Stomach (tissue), 9 donors: ENCODE results near the gene KCNH6. TPM values are rescaled to one million over a fixed set of nuclear protein-coding genes. Genes with fewer than 3 reads are reported as not detected.

Source experiments
- DNase-seq, 2 donors: peaks; one replicate each; pipeline versions ENCODE4 v3.0.0 to v3.0.0-alpha.2; 2013 to 2019
- H3K27ac ChIP-seq, 5 donors: fragments of 200-600 bp in 4 of 5; sonication (generic) in 4 of 5; one replicate each; pipeline ENCODE4 v1.5.1; 2013 to 2019; ENCODE audit warnings: mild to moderate bottlenecking in 1 of 5, moderate library complexity in 1 of 5
- H3K27me3 ChIP-seq, 3 donors: fragments of 200-600 bp; sonication (generic); one replicate each; pipeline ENCODE4 v1.5.1; 2017 to 2019; ENCODE audit warnings: mixed run types in 1 of 3
- H3K36me3 ChIP-seq, 4 donors: fragments of 200-600 bp; sonication (generic); 1 replicate in 3 of 4; 2 replicates in 1 of 4; pipeline ENCODE4 v1.5.1; 2016 to 2019
- H3K4me1 ChIP-seq, 4 donors: fragments of 200-600 bp; sonication (generic); one replicate each; pipeline ENCODE4 v1.5.1; 2016 to 2019
- H3K4me3 ChIP-seq, 4 donors: fragments of 200-600 bp; sonication (generic) in 3 of 4; one replicate each; pipeline ENCODE4 v1.5.1; 2016 to 2019; ENCODE audit warnings: mild to moderate bottlenecking in 1 of 4
- H3K9me3 ChIP-seq, 4 donors: fragments of 200-600 bp; sonication (generic); one replicate each; pipeline ENCODE4 v1.5.1; 2016 to 2019
- EP300 ChIP-seq: sonication (generic); formaldehyde crosslinking; IDR thresholded peaks from one replicate; pipeline ENCODE4 v1.6.1; 2017; ENCODE audit warnings: antibody characterized with exemption
- POLR2A ChIP-seq, 4 donors: fragments of 450-650 bp; IDR thresholded peaks; one replicate each; pipeline ENCODE4 v1.6.1; 2016; ENCODE audit warnings: antibody characterized with exemption in 4 of 4, control low read depth in 2 of 4, mild to moderate bottlenecking in 1 of 4, moderate library complexity in 1 of 4
- POLR2AphosphoS5 ChIP-seq, 3 donors: sonication (generic); formaldehyde crosslinking; IDR thresholded peaks; one replicate each; pipeline ENCODE4 v1.6.1; 2016; ENCODE audit warnings: antibody characterized with exemption in 3 of 3
- WGBS, 5 donors: extraction: QIAGEN DNeasy Blood & Tissue Kit in 3 of 5; methylation state at CpG; one replicate each; pipeline versions ENCODE4 v1.1.5 to v1.1.7; 2013 to 2018; 5-methylcytosine and 5-hydroxymethylcytosine counted together
- intact Hi-C: fragments of 100-400 bp; cut with DNase I; formaldehyde crosslinking; loops from one replicate; pipeline ENCODE4 v1.15.1; 2023; ENCODE audit warnings: low total_unique reads
- polyA plus RNA-seq, 3 donors: library from polyadenylated mRNA; stranded (reverse); fragments of 200-250 nt; gene quantifications; one replicate each; pipeline ENCODE4 v1.2.3, GENCODE V29; 2013
- total RNA-seq, 5 donors: library from RNA; depleted of rRNA; stranded (reverse); fragments of >200 nt; gene quantifications; one replicate each; pipeline versions ENCODE4 v1.1.0 to v1.2.3, GENCODE V29; 2014 to 2016
- TF ChIP-seq, protein P1 (sequence below), 7 experiments: fragments of 450-650 bp in 4 of 7; fragments of 200-600 bp in 3 of 7; sonication (generic) in 3 of 7; IDR thresholded peaks; one replicate each; pipeline ENCODE4 v1.5.1; 2016 to 2019; ENCODE audit warnings: antibody characterized with exemption in 7 of 7, control low read depth in 2 of 7, mild to moderate bottlenecking in 1 of 7
- donor health status: healthy with polysubstance abuse.
- donor health status: Bipolar disorder and iron deficiency.
- donor health status: healthy.

The KCNH6 gene
- total and polyA plus RNA-seq, 8 donors, result 0.20 to 2.3 (median 0.45) TPM; not detected in 1

DNA sequence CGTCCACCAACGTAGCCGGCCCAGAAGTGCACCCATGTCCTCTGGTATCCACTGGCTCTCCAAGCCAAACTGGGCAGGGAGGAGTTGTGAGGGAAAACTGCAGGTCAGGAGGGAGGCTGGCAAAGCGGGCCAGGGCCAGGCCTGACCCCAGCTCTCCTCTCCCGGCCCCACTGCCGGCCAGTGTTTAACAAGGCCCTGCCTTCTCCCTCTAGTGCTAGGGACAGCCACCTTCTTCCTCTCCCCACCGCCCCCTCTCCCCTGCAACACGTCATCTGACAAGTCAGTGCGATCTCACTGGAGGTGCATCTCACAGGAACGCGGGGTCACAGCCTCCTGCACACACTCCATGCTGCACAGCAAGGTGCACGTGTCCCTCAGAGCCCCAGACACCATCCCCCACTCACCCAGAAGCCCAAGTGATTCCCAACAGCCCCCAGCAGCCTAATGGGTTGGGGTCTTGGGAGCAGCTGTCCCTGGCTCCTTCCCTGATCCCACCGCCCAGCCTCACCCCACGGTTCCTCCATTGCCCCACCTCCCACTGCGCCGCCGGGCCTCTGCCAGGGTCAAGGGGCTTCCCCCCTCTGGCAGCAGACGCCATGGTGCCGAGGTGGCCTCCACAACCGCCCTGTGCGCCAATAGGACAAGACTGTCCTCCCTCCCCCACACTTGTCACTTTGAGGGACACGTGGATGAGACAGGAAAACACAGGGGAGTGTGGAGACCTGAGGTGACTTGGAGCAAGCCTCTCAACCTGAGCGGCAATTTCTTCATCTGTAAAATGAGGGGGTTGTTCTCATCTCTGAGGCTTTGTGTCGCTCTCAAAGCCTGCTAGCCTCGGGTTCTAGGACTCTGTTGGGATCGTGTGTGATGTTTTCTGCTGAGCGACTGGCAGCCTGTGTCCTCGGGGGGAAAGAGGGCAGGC is 47.4 kb upstream of the KCNH6 start:
- intact Hi-C loops, result loop anchor here (5.0 kb wide), 1 partner anchor 48 kb away; no protein-coding TSS in a partner anchor
- TF ChIP-seq POLR2AphosphoS5 (IDR thresholded peaks at IDR 0.05), result no peak
- TF ChIP-seq, protein P1, sequence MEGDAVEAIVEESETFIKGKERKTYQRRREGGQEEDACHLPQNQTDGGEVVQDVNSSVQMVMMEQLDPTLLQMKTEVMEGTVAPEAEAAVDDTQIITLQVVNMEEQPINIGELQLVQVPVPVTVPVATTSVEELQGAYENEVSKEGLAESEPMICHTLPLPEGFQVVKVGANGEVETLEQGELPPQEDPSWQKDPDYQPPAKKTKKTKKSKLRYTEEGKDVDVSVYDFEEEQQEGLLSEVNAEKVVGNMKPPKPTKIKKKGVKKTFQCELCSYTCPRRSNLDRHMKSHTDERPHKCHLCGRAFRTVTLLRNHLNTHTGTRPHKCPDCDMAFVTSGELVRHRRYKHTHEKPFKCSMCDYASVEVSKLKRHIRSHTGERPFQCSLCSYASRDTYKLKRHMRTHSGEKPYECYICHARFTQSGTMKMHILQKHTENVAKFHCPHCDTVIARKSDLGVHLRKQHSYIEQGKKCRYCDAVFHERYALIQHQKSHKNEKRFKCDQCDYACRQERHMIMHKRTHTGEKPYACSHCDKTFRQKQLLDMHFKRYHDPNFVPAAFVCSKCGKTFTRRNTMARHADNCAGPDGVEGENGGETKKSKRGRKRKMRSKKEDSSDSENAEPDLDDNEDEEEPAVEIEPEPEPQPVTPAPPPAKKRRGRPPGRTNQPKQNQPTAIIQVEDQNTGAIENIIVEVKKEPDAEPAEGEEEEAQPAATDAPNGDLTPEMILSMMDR (IDR thresholded peaks at IDR 0.05), result no peak
- TF ChIP-seq EP300, result no peak
- no peak for TF ChIP-seq POLR2A (IDR thresholded peaks at IDR 0.05)
- Histone ChIP-seq H3K27me3 (peaks cover 0 to 52% (median 20%) of the 10 kb centered on the region in 3 donors), H3K9me3 (no peaks in the 10 kb centered on the region), H3K4me1 (peaks cover 28 to 54% (median 46%) of the 10 kb centered on the region in 4 donors), H3K4me3 (peak overlapping the region; percentile 52 to 72 (median 61)), H3K36me3 (no peaks in the 10 kb centered on the region), H3K27ac (peak overlapping the region in 4 of 5 donors; percentile 37 to 61 (median 60))
- DNase-seq, result no peak
- WGBS, 5 donors, result 68 to 70% (median 70%) methylated on average over 25 to 28 of the region's 28 CpGs

DNA sequence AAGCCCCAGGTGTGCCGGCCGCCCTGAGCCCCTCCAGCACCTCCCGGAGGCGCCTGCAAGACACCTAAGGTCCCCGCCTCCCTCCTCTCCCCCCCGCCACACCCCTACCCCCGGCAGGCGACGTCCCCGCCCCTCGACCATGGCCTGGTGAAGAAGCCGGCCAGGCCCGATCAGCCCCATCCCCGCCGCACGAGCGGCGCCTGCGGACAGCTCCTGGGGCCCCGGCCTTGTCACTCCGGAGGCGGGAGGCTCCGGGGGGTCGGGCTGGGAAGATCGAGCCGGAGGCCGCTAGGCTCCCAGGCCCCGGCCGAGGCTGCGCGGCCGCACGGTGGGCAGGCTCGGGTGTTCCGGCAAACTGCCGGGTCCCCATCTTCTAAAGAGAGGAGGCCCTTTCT is 46.7 kb upstream of the KCNH6 start:
- DNase-seq, result peak in 1 of 2 donors; percentile 58
- H3K36me3 ChIP-seq, result no peaks in the 10 kb centered on the region
- H3K4me1 ChIP-seq, result peaks cover 28 to 54% (median 46%) of the 10 kb centered on the region in 4 donors
- peaks cover 0 to 59% (median 20%) of the 10 kb centered on the region in 3 donors for H3K27me3 ChIP-seq
- H3K27ac ChIP-seq, result peak overlapping the region in 4 of 5 donors; percentile 25 to 60 (median 54)
- H3K9me3 ChIP-seq, result no peaks in the 10 kb centered on the region
- TF ChIP-seq POLR2A (IDR thresholded peaks at IDR 0.05) (no peak), EP300 (no peak), POLR2AphosphoS5 (IDR thresholded peaks at IDR 0.05) (no peak)
- TF ChIP-seq, protein P1 (IDR thresholded peaks at IDR 0.05), result no peak
- 0 to 8% (median 4%) methylated on average over 11 to 36 of the region's 36 CpGs for WGBS, 5 donors
- intact Hi-C loops, result loop anchor here (5.0 kb wide), 1 partner anchor 49 kb away; no protein-coding TSS in a partner anchor
- peak overlapping the region; percentile 52 to 72 (median 61) for H3K4me3 ChIP-seq

DNA sequence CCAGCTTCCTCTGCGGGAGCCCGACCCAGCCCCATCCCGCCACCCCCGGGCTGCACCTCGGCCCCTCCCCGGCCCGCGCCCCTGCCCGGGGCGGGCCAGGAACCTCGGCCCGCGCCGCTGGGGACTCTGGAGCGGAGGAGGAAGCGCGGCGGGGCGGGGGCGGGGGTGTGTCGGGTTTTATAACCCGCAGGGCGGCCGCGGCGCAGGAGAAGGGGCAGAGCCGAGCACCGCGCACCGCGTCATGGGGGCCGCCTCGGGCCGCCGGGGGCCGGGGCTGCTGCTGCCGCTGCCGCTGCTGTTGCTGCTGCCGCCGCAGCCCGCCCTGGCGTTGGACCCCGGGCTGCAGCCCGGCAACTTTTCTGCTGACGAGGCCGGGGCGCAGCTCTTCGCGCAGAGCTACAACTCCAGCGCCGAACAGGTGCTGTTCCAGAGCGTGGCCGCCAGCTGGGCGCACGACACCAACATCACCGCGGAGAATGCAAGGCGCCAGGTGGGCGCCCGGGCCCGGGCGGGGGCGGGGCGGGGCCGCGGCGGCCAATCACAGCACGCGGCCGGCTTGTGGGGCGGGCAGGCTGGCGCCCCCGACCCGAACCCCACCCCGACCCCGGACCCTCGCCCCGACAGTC is 46.2 kb upstream of the KCNH6 start, which contains the start of gene ACE:
Gene ACE, plus strand, starts transcription at position 208 of the 626 bp plus-strand sequence. Its CDS starts 34 bp downstream, at position 242.
- Histone ChIP-seq H3K36me3 (no peaks in the 10 kb centered on the region), H3K27ac (peak within 1 kb of the TSS in 4 of 5 donors; percentile 29 to 61 (median 60)), H3K4me1 (peaks cover 28 to 54% (median 46%) of the 10 kb centered on the region in 4 donors), H3K9me3 (no peaks in the 10 kb centered on the region), H3K27me3 (peaks cover 0 to 64% (median 20%) of the 10 kb centered on the region in 3 donors), H3K4me3 (peak within 1 kb of the TSS; percentile 52 to 72 (median 61))
- intact Hi-C loops, result loop anchor here (5.0 kb wide), 1 partner anchor 50 kb away; no protein-coding TSS in a partner anchor
- WGBS, 5 donors, result 0 to 3% (median 1%) methylated on average over 13 to 78 of the region's 78 CpGs
- TF ChIP-seq, protein P1 (IDR thresholded peaks at IDR 0.05), result no peak
- no peak for TF ChIP-seq POLR2AphosphoS5 (IDR thresholded peaks at IDR 0.05)
- no peak for TF ChIP-seq EP300
- TF ChIP-seq POLR2A (IDR thresholded peaks at IDR 0.05), result no peak
- peak; percentile 37 to 81 for DNase-seq
